HepG2 (cell line): ENCODE results near the gene MTG1.

Source experiments
- BRF2 ChIP-seq: sonication (generic); formaldehyde crosslinking; IDR thresholded peaks from 2 replicates; pipeline ENCODE4 v1.8.1; 2022; ENCODE audit warnings: mild to moderate bottlenecking, missing genetic modification reagents
- CBX5 ChIP-seq: sonication (generic); formaldehyde crosslinking; IDR thresholded peaks from 2 replicates; pipeline ENCODE4 v1.4.0; 2020; ENCODE audit warnings: missing genetic modification reagents, borderline replicate concordance
- CREM ChIP-seq, 2 experiments: sonication (generic) in 1 of 2; formaldehyde crosslinking in 1 of 2; IDR thresholded peaks; 2 replicates each; pipeline versions ENCODE4 v1.4.0 to v1.6.1; 2016 to 2020; ENCODE audit warnings: antibody characterized with exemption in 1 of 2, mild to moderate bottlenecking in 1 of 2, missing genetic modification reagents in 1 of 2
- TOE1 ChIP-seq: sonication (generic); formaldehyde crosslinking; IDR thresholded peaks from 2 replicates; pipeline ENCODE4 v1.4.0; 2020; ENCODE audit warnings: mild to moderate bottlenecking, missing genetic modification reagents
- ZNF253 ChIP-seq: sonication (generic); formaldehyde crosslinking; IDR thresholded peaks from 2 replicates; pipeline ENCODE4 v1.8.0; 2022; ENCODE audit warnings: mild to moderate bottlenecking, missing genetic modification reagents, borderline replicate concordance
- TF ChIP-seq, protein P1 (sequence below): sonication (generic); formaldehyde crosslinking; IDR thresholded peaks from 2 replicates; pipeline ENCODE4 v1.4.0; 2020; ENCODE audit warnings: missing genetic modification reagents, borderline replicate concordance

DNA sequence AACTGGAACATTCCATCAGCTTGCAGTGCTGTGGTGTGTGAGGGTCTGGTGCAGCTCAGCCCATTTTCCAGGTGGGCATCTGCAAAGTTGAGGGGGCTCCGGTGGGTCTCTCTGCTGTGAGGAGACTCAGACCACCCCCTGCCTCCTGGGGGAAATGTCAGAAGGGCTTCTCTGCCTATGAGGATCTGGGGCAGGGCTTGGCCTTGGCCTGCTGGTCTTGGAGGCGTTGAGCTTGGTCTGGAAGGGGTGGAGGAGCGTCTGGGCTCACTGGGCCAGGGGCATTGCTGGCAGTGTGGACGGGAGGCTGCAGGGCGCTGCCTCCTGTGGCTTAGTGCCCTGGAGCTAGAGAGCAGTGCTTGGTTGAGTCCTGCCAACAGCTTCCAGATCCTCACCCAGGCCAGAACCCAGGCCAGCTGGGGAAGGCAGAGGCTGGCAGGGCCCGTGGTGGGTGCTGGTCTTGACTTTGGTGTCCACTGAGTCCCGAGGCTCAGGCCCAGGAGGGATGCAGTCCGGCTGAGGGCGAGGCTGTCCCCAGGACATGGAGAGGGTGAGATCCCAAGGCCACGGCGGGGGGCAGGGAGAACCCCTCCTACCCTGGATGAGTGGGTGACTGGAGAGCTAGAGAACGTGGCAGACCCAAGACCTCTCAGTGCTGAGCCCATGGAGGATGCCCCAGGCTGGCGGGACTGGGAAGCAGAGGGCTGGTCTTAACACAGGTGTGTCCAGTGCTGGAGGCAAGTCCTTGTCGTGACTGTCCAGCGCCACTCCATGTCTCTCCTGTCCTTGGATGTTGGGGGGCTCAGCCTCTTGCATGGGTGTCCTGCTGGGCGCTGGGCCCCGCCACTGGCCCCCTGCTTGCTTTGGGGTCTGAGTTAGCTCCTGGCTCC lies 27.6 kb downstream of the MTG1 start:
- TF ChIP-seq BRF2 = no peak
- TF ChIP-seq CBX5 (CRISPR knock-in tag) = no peak
- no peak for TF ChIP-seq TOE1 (CRISPR knock-in tag)
- TF ChIP-seq, protein P1, sequence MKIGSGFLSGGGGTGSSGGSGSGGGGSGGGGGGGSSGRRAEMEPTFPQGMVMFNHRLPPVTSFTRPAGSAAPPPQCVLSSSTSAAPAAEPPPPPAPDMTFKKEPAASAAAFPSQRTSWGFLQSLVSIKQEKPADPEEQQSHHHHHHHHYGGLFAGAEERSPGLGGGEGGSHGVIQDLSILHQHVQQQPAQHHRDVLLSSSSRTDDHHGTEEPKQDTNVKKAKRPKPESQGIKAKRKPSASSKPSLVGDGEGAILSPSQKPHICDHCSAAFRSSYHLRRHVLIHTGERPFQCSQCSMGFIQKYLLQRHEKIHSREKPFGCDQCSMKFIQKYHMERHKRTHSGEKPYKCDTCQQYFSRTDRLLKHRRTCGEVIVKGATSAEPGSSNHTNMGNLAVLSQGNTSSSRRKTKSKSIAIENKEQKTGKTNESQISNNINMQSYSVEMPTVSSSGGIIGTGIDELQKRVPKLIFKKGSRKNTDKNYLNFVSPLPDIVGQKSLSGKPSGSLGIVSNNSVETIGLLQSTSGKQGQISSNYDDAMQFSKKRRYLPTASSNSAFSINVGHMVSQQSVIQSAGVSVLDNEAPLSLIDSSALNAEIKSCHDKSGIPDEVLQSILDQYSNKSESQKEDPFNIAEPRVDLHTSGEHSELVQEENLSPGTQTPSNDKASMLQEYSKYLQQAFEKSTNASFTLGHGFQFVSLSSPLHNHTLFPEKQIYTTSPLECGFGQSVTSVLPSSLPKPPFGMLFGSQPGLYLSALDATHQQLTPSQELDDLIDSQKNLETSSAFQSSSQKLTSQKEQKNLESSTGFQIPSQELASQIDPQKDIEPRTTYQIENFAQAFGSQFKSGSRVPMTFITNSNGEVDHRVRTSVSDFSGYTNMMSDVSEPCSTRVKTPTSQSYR (CRISPR knock-in tag) = no peak
- TF ChIP-seq ZNF253 = no peak
- no peak for TF ChIP-seq CREM (IDR thresholded peaks at IDR 0.05)
- no peak for TF ChIP-seq CREM (CRISPR knock-in tag; IDR thresholded peaks at IDR 0.05)
